Gastrocnemius medialis (tissue), 4 donors: Measurements from ENCODE around the gene BACE1.

Experiments
- CTCF ChIP-seq, 5 experiments: fragments of 450-650 bp in 3 of 5; fragments of 200-600 bp in 2 of 5; sonication (generic) in 2 of 5; IDR thresholded peaks in 4 of 5; conservative IDR thresholded peaks in 1 of 5; 1 replicate in 4 of 5; 2 replicates in 1 of 5; pipeline ENCODE4 v1.5.1; 2016 to 2019; ENCODE audit warnings: antibody characterized with exemption in 5 of 5, mild to moderate bottlenecking in 3 of 5, moderate library complexity in 3 of 5
- POLR2A ChIP-seq, 2 donors: fragments of 450-650 bp; IDR thresholded peaks; one replicate each; pipeline ENCODE4 v1.6.1; 2017; ENCODE audit warnings: antibody characterized with exemption in 2 of 2, mild to moderate bottlenecking in 2 of 2, moderate library complexity in 2 of 2

GRCh38 chr11:117239295-117239694 lies 76.8 kb downstream of the BACE1 start:
- TF ChIP-seq CTCF (IDR thresholded peaks at IDR 0.05 in 4 of 5, conservative IDR thresholded peaks at IDR 0.05 in 1 of 5), result no peak
- TF ChIP-seq POLR2A (IDR thresholded peaks at IDR 0.05), result no peak
